Activated T-cell treated with anti-CD3 and anti-CD28 coated beads for 48 hours (primary cell): ENCODE results near the gene GABRR1.
"Not testable (repeated sequence)": the region's sequence is repeated elsewhere in the genome, so short reads cannot be mapped to it uniquely, and the experiment has no call there.

Experiments used
- DNase-seq: peaks from one replicate; pipeline ENCODE4 v3.0.0-alpha.2; 2020; ENCODE audit warnings: low read depth

GABRR1 gene

DNA sequence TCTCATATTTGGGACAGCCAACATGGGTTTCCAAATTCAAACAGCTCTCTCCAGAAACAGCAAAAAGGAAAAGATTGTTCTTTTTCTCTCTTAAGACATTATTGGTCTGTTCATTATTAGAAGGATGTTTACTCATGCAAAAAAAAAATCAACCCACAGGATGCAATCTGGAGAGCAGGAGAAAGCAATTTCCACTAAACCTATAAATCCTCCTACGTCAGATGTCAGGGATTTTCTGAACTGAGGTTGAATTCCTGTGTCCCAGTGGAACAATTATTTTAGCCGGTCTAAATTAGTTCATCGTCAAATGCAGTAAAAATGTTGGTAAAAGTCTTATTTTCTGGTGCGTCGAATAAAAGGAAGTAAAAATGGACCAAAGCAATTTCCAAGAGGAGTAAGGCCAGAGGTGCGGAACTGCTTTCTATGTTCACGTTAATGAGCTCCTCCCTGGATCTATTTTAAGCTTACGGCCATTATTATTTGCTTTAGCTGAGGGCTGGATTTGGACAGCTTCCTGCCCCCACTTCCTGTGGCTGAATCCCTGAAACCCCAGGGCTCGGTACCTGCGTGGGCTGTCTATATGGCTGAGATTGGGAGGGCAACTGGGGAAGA, at the start of gene GABRR1:
Gene GABRR1, minus strand, starts transcription at position 60 of the 612 bp plus-strand sequence. Its CDS starts 36 bp downstream, at position 24.
- no peak for DNase-seq

DNA sequence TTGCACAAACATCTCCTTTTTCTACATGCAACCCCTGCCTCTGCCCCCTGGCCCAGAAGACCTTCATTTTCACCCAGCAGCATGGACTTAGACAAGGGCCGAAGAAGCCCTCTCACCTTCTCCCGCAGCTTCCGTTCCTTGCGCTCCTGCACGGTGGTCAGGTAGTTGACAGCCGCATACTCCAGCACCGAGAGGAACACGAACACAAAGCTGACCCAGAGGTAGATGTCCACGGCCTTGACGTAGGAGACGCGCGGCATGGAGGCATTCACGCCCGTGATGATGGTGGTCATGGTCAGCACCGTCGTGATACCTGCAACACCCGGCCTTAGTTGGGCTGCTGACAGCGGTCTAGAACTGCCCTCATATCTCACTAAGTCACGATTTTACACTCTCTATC, 47.1 kb upstream of the GABRR1 start:
- no peak for DNase-seq

DNA sequence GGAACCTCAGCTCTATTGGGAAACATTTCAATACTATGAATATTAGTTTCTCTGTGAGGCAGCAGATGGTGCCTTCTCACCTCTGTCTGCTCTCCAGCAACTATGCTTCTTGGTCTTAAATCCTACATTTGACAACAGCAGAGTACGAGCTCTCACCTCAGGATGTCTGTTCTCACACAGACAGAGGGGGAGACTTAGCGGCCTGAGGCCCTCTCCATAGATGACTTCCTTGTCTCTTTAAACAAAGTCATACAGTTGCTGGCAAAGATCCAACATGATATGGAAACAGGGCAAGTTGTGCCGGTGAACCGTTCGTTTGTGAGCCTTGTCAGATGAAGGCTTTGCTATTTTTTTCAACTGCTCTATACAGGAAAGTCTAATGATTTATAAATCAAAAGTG, 43.7 kb upstream of the GABRR1 start:
- no peak for DNase-seq

DNA sequence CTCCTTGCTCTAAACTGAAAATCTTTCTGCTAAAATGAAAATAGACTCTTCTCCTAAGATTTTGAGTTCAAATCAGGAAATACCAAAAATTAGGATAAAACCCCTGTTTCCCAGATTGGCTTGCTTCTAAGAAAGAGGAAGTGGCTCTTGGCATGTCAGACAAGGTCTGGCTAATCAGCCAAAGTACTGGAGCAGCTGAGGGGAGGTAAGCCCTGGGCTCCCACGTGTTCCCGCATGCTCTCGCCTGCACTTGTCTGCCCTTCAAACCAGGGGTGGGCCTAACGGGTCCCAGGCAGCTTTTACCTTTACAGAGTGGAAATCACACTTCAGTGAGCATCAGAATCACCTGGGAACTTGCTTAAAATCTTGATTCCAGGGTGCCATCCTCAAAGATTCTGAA, 43.2 kb upstream of the GABRR1 start:
- no peak for DNase-seq

DNA sequence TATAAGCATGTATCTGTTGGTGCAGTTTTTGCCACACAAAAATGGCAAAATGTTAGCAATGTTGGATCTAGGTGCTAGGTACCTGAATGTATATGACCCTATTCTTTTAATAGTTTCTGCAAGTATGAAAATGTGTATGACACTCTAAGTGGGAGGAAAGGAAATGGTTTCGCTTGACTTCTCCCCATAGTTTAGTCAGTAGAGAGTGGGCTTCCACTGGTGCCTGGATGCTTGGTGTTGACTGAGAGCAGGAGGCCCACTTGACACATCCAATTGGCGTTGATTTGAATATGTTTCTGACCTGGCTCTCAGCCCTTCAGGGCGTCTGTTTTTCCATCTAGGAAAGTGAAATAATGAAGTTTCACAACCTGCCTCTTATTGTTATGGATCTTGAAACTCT, 41.8 kb upstream of the GABRR1 start:
- DNase-seq, result no peak

DNA sequence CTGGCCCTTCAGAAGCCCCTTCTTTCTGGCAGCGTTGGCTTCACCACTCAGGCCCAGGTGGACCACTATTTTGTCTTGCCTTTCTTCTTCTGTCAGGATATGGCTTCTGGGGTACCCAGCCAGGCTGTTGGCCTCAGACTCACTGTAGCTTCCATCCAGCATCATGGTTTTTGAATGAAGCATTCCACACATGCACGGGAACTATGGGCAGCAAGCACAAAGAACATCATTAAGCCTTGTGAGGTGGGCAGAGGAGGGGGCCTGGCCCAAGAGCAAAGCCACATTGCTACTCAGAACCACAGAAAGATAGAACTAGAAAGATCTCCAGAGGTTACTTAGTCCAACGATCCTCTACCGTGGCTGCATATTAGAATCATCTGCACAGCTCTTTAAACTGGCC, 40.6 kb upstream of the GABRR1 start:
- DNase-seq, result no peak

DNA sequence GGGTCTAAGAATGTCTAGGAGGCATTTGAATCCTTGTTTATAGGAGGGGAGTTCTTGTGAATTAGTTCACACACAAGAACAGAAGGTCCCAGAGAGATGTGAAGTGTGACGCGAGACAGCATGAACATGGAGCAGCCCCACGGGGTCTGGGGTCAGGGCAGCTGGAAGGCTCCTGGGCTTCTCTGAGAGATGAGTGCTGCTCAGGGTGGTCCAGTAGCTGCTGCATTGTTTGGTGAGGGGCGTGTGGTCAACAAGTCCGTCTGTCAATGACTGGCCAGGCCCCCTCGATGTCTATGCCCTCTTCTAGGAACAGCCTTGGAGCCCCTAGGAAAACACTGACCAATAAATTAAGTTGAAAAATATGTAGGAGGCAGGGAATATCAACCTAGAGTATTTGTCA, 40.2 kb upstream of the GABRR1 start:
- no peak for DNase-seq

DNA sequence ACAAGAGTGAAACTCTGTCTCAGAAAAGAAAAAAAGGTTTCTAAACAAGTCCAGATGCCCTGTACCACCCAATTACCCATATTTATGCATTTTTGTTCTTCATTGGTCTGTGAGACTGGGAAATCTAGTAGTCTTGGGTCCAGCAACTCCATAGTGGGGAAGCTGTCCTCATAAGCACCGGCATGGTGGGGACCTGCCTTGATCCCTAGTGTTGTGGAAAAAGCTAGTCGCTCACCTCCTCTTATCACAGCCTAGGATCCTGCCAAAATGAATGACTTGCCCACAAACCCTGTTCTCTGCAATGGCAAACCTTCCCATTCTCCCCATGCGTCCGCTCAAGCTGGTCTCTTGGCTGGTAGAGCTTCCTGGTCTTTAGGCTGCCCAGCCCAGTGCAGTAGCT, 38.3 kb upstream of the GABRR1 start:
- no peak for DNase-seq

DNA sequence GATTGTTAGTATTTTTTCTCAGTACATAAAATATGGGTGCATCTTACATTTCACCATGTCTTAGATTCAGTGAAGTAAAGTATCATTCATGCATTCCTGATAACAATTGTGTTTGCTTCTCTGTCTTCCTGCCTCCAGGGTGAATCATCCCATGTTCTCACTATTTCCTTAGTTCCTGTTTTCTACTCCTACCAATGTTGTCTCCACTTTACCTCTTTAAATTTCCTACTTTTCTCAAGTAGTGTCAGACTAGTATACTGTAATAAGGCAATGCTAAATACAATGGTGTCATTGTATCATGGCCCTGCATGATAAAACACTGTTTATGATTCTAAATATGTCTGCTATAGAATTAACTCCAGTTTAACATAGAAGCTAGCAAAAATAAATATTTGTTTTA, 37.4 kb upstream of the GABRR1 start:
- no peak for DNase-seq

DNA sequence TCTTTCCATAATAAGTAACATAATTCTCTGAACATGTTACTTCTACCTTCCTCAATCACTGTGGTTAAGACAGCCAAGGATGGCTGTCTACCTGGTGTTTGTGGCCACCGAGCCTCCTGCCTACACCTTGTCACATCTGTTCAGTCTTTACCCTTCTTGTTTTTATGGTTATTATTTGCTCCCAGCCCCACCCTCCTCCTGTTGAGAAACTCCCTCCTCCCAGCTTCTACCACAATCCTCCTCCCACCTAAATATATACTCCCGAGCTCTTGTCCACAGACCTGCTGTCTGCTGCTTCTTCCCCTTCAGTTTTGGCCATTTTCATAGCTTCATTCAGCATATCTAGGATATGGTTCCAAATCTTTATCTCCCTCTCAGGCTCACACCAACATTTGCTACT, 35.7 kb upstream of the GABRR1 start:
- no peak for DNase-seq

DNA sequence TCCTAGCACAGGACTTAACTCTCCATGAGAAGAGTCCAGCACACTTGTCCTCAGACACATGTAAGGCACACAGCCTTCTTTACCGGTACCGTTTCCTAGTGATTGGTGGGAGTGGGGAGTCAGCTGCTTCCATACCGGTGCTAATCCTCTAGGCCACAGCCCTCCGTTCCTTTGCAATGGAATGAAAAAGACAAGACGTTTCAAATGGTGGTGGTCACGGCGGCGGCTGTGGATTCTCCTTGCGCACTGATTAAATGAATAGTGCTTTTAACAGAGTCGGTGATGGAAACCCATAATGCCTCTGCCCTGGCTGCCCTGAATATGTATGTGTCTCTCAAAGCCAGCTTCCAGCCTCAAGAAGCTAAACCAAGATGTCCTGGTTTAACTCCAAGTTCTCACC, 34.8 kb upstream of the GABRR1 start:
- no peak for DNase-seq

DNA sequence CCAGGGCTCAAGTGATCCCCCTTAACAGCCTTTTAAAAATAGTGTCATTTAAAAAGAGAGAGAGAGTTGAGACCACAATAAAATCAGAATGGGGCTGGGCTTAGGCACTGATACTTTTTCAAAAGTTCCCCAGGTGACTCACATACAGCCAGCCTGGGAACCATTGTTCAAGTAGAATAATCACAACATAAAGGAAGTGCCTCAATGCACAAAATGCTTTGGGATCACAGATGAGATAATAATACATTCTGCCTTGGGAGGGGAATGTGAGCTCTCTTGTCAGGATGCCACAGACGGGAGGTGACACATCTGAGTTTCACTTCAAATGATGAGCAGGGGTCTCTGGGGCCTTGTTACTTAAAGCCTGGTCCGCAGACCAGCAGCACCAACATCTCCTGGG, 34.0 kb upstream of the GABRR1 start:
- no peak for DNase-seq

DNA sequence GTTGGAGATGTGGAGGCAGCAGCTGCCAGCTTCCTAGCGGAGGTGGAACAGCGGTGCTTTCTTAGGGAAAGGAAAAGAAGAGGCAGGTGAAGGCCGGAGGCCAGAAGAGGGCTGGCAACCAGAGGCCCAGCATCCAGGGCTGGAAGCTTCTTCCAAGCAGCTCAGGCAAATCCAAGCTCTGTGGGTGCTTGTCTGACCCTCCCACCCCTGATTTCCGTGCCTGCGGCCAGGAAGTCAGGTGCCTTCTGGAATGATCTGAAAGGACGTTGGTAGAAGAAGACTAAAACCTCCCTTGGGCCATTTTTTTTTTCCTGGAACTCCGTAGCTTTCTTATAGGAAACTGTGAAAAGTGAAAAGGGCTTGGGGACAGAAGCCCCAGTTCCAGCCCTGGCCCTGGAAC, 33.1 kb upstream of the GABRR1 start:
- DNase-seq, result no peak

DNA sequence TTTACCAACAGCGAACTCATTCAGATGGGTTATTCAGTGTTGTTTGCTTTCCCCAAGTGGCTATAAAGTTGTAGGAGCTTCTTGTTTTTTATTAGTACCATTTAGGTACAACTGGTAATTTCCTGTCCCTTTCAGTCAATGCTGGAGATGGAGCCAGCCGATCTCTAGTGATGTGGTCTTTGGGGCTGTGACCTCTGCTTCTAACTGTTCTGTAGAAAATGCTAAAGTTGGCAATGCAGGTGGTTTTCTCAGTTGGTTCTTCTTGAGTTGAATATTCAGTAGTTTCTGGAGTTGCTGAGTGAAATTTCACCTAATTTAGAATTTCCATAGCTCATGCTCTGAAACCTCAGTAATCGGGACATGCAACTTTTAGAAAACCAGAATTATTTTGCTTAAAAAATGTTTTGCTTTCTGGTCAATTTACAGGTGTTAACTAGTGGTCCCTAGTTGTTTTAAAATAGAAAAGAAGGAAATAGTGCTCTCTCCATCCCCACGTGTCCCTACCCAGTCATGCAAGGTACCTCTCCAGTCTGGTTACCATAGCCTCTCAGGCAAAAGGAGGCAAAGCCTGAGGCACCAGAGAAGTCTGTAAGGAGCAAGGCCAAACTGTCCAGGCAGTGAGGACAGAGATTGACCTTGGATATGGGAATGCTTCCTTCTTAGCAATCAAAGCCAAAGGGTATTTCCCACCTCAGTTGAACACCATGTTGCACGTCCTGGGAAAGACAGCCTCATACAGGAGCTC, 27.3 kb upstream of the GABRR1 start:
- no peak for DNase-seq

DNA sequence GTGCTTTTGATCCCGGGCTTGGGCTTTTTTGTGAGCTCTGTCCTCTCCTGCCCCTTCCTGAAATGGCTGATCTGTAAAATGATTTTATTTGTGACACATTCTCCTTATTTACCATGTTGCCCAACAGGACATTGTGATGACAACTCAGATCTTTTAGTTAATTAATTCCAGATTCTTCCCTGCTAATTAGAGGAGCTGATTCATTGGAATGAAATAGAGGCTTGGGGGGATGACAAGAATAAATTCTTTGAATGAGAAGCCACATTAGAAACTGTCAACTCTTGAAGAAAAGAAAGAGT, 26.1 kb upstream of the GABRR1 start:
- DNase-seq, result no peak

DNA sequence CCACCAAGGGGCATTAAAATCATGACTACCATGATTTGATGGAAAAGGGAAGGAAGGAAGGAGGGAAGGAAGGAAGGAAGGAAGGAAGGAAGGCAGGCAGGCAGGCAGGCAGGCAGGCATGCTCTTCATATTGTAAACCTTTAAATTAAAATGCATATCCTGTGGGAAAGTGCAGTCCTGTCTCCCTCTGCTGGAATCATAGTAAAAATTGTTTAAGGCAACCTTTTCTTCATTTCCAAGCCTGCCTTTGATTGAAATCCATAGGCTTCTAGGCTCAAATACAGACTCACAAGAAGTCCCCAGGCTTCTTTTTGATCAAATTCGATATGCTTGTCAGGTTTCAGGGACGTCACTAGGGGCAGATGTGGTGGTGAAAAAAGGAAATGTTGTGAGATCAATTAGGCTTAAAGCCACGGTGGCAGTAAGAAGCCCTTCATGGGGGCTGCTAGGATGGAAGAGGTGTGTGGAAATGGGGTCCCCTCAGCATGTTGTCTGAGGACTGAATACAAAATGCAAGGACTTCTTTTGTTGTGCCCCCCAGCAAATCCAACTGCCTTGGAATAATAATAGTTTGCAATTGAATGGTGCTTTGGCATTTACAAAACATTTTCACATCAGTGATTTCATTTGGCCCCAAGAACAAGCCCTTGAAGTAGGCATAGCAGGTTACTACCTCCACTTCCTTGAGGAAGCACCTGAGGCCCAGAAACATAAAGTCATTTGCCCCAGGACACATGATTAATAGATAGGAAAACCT, 25.6 kb upstream of the GABRR1 start:
- DNase-seq, result no peak

DNA sequence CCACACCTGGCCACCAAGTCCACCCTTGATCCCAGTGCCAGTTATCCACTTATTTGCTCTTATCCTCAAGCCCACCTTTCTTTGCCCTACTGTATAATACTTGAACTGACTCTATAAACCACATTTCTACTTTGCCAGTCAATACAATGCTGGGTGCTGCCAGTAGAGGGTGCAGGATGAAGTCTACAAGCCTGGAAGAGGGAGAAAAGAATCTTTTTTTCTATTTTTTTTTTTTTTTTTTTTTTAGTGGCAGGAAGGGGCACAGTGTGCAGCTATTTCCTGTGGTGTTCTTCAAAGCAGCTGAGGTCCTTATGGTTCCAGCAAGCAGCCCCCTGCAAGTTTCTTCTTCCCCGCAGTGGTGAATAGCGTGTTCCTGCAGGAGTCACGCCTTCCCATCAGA, 22.2 kb upstream of the GABRR1 start:
- no peak for DNase-seq

DNA sequence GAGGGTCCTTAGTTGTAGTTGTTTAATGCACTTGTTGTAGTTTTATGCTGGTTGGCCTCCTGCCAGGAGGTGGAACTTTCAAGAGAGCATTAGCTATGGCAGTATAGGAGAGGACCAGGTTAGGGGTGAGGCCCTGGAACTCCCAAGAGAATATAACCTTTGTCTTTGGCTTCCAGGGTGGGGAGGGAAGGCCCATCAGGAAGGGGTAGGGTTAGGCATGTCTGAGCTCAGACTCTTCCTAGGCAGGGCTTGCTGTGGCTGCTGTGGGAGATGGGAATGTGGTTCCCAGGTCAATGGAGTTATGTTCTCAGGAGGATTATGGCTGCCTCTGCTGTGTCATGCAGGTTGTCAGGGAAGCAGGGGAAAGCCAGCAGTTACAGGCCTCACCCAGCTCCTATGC, 20.0 kb upstream of the GABRR1 start:
- no peak for DNase-seq

DNA sequence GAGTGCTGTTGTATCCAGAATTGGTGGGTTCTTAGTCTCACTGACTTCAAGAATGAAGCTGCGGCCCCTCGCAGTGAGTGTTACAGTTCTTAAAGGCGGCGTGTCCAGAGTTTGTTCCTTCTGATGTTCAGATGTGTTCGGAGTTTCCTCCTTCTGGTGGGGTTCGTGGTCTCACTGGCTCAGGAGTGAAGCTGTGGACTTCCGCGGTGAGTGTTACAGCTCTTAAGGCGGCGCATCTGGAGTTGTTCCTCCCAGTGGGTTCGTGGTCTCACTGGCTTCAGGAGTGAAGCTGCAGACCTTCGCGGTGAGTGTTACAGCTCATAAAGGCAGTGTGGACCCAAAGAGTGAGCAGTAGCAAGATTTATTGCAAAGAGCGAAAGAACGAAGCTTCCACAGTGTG, 16.4 kb upstream of the GABRR1 start:
- DNase-seq, result not testable (repeated sequence)

DNA sequence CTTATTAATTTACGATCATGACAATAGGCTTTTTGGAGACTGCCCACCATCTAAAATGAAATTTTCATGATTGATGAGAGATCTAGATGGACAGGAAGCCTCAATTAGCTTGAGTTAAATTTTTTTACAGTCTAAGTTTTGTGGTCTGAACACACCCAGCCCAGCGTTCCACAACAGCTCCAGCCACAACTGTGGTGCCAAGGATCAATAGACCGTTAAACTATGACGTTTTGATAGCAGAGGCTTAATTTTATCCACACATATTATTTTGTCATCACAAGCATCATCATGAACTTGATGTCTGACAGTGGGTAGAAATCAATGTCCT, 5.5 kb upstream of the GABRR1 start:
- no peak for DNase-seq

DNA sequence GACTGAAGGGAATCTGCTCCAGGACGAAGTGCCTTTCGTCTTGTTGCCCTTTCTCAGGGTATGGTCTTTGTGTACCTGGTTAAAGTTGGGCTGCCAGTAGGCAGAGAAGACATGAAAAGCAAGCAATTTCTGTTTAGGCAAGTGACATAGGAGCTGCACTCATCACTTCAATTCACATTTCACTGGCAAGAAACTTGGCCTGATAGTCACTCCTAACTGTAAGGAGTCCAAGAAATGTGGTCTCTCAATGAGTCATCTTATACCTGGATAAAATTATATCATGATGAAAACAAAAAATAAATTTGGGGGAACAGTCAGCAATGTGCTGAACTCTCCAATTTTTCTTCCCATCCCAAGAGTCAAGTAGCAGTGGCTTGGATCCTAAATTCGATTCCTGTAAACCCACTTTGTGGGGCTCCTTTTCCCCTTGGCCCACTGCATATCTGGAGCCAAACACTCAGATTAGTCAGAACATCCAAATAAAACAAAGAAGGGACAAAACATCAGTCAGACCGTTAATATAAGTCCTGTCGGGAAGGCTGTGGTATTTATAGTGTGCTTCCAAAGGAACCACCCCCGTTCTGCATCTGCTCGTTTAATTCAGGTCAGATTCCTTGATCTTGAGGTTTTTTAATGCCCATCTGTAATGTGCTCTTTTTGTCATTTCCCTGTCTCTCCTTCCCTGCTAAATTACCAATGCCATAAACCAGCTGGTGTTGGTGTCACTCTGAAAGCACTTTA, 5.0 kb upstream of the GABRR1 start:
- DNase-seq, result no peak

DNA sequence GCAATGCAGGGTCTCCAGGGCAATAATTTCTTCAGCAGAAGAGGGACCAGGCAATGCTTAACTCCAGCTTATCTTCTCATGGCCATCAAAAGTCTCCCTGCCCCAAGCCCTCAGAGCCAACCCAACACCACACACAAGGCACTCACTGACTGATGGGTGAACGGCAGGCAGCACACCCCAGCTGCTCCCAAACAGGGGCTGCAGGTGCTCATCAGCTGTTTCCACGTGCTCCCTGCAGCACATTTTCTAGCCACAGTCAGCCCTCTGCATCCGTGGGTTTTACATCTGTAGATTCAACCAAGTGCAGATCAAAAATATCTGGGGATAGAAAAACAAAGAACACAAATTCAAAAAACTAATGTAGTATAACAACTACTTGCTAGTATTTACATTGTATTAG, 4.0 kb upstream of the GABRR1 start:
- DNase-seq, result no peak

DNA sequence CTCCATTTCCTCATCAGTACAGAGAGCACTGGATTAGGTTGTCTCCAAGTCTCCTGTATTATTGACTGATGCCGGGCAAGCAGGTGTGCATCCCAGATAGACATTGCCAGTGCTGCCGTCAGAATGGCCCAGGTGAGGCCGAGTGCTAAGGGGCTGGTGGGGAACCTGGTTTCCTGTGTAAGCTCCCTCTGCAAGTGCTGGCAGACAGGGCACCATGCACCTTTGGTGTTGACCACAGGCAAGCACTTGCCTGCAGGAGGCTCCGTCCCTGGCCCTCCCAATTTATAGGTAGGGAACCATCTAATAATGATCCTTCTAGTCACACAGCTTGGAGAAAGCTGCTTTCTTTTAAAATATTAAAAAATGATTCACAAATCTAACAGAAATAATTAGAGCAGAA, 747 bp downstream of the GABRR1 start:
- no peak for DNase-seq
